Stomach (tissue), 9 donors: ENCODE measurements around the gene MYL7. TPM values are rescaled to one million over a fixed set of nuclear protein-coding genes. Genes with fewer than 3 reads are reported as not detected.
A peak's percentile ranks its signal among the peaks of the same experiment; 100 is the strongest.
"Not testable (repeated sequence)": the region's sequence is repeated elsewhere in the genome, so short reads cannot be mapped to it uniquely, and the experiment has no call there.

Source experiments
- DNase-seq, 2 donors: peaks; one replicate each; pipeline versions ENCODE4 v3.0.0 to v3.0.0-alpha.2; 2013 to 2019
- H3K27ac ChIP-seq, 5 donors: fragments of 200-600 bp in 4 of 5; sonication (generic) in 4 of 5; one replicate each; pipeline ENCODE4 v1.5.1; 2013 to 2019; ENCODE audit warnings: mild to moderate bottlenecking in 1 of 5, moderate library complexity in 1 of 5
- H3K27me3 ChIP-seq, 3 donors: fragments of 200-600 bp; sonication (generic); one replicate each; pipeline ENCODE4 v1.5.1; 2017 to 2019; ENCODE audit warnings: mixed run types in 1 of 3
- H3K36me3 ChIP-seq, 4 donors: fragments of 200-600 bp; sonication (generic); 1 replicate in 3 of 4; 2 replicates in 1 of 4; pipeline ENCODE4 v1.5.1; 2016 to 2019
- H3K4me1 ChIP-seq, 4 donors: fragments of 200-600 bp; sonication (generic); one replicate each; pipeline ENCODE4 v1.5.1; 2016 to 2019
- H3K4me3 ChIP-seq, 4 donors: fragments of 200-600 bp; sonication (generic) in 3 of 4; one replicate each; pipeline ENCODE4 v1.5.1; 2016 to 2019; ENCODE audit warnings: mild to moderate bottlenecking in 1 of 4
- H3K9me3 ChIP-seq, 4 donors: fragments of 200-600 bp; sonication (generic); one replicate each; pipeline ENCODE4 v1.5.1; 2016 to 2019
- EP300 ChIP-seq: sonication (generic); formaldehyde crosslinking; IDR thresholded peaks from one replicate; pipeline ENCODE4 v1.6.1; 2017; ENCODE audit warnings: antibody characterized with exemption
- POLR2A ChIP-seq, 4 donors: fragments of 450-650 bp; IDR thresholded peaks; one replicate each; pipeline ENCODE4 v1.6.1; 2016; ENCODE audit warnings: antibody characterized with exemption in 4 of 4, control low read depth in 2 of 4, mild to moderate bottlenecking in 1 of 4, moderate library complexity in 1 of 4
- POLR2AphosphoS5 ChIP-seq, 3 donors: sonication (generic); formaldehyde crosslinking; IDR thresholded peaks; one replicate each; pipeline ENCODE4 v1.6.1; 2016; ENCODE audit warnings: antibody characterized with exemption in 3 of 3
- whole genome bisulfite sequencing, 5 donors: extraction: QIAGEN DNeasy Blood & Tissue Kit in 3 of 5; methylation state at CpG; one replicate each; pipeline versions ENCODE4 v1.1.5 to v1.1.7; 2013 to 2018; 5-methylcytosine and 5-hydroxymethylcytosine counted together
- intact Hi-C: fragments of 100-400 bp; cut with DNase I; formaldehyde crosslinking; loops from one replicate; pipeline ENCODE4 v1.15.1; 2023; ENCODE audit warnings: low total_unique reads
- polyA plus RNA-seq, 3 donors: library from polyadenylated mRNA; stranded (reverse); fragments of 200-250 nt; gene quantifications; one replicate each; pipeline ENCODE4 v1.2.3, GENCODE V29; 2013
- total RNA-seq, 5 donors: library from RNA; depleted of rRNA; stranded (reverse); fragments of >200 nt; gene quantifications; one replicate each; pipeline versions ENCODE4 v1.1.0 to v1.2.3, GENCODE V29; 2014 to 2016
- TF ChIP-seq, protein P1 (sequence below), 7 experiments: fragments of 450-650 bp in 4 of 7; fragments of 200-600 bp in 3 of 7; sonication (generic) in 3 of 7; IDR thresholded peaks; one replicate each; pipeline ENCODE4 v1.5.1; 2016 to 2019; ENCODE audit warnings: antibody characterized with exemption in 7 of 7, control low read depth in 2 of 7, mild to moderate bottlenecking in 1 of 7
- donor health status: healthy with polysubstance abuse.
- donor health status: Bipolar disorder and iron deficiency.
- donor health status: healthy.

The MYL7 gene
- total and polyA plus RNA-seq, 8 donors, result 2.2 TPM; not detected in 7

- Histone ChIP-seq H3K4me1 (no peaks in the 10 kb centered on the region), H3K27me3 (peaks cover 0 to 13% (median 7%) of the 10 kb centered on the region in 3 donors), H3K9me3 (no peaks in the 10 kb centered on the region), H3K36me3 (no peaks in the 10 kb centered on the region), H3K27ac (no peak overlapping the region), H3K4me3 (no peak overlapping the region)
- WGBS, 5 donors, result 33 to 50% (median 46%) methylated on average over 3 of the region's 3 CpGs
- no peak for DNase-seq
- intact Hi-C loops, result no loop called here
- TF ChIP-seq EP300 (no peak), POLR2A (IDR thresholded peaks at IDR 0.05) (no peak), POLR2AphosphoS5 (IDR thresholded peaks at IDR 0.05) (no peak)
- TF ChIP-seq, protein P1, sequence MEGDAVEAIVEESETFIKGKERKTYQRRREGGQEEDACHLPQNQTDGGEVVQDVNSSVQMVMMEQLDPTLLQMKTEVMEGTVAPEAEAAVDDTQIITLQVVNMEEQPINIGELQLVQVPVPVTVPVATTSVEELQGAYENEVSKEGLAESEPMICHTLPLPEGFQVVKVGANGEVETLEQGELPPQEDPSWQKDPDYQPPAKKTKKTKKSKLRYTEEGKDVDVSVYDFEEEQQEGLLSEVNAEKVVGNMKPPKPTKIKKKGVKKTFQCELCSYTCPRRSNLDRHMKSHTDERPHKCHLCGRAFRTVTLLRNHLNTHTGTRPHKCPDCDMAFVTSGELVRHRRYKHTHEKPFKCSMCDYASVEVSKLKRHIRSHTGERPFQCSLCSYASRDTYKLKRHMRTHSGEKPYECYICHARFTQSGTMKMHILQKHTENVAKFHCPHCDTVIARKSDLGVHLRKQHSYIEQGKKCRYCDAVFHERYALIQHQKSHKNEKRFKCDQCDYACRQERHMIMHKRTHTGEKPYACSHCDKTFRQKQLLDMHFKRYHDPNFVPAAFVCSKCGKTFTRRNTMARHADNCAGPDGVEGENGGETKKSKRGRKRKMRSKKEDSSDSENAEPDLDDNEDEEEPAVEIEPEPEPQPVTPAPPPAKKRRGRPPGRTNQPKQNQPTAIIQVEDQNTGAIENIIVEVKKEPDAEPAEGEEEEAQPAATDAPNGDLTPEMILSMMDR (IDR thresholded peaks at IDR 0.05), result no peak
These were observed 33.0 kb upstream of the MYL7 start for GRCh38 chr7:44173911-44174693.

GRCh38 chr7:44172803-44173424 is 31.8 kb upstream of the MYL7 start:
- H3K9me3 ChIP-seq, result no peaks in the 10 kb centered on the region
- H3K36me3 ChIP-seq, result no peaks in the 10 kb centered on the region
- H3K27me3 ChIP-seq, result peaks cover 0 to 13% (median 7%) of the 10 kb centered on the region in 3 donors
- TF ChIP-seq POLR2A (IDR thresholded peaks at IDR 0.05), result no peak
- no peak for TF ChIP-seq EP300
- TF ChIP-seq, protein P1 (IDR thresholded peaks at IDR 0.05), result no peak
- TF ChIP-seq POLR2AphosphoS5 (IDR thresholded peaks at IDR 0.05), result no peak
- intact Hi-C loops, result no loop called here
- WGBS, 5 donors, result 79 to 88% (median 80%) methylated on average over 6 of the region's 6 CpGs
- no peaks in the 10 kb centered on the region for H3K4me1 ChIP-seq
- H3K27ac ChIP-seq, result no peak overlapping the region
- DNase-seq, result peak in 1 of 2 donors; percentile 55
- H3K4me3 ChIP-seq, result no peak overlapping the region

GRCh38 chr7:44172352-44172751 is 31.2 kb upstream of the MYL7 start:
- no peaks in the 10 kb centered on the region for H3K4me1 ChIP-seq
- H3K27me3 ChIP-seq, result peaks cover 0 to 13% (median 3%) of the 10 kb centered on the region in 3 donors
- no peak for DNase-seq
- H3K36me3 ChIP-seq, result no peaks in the 10 kb centered on the region
- H3K4me3 ChIP-seq, result no peak overlapping the region
- no peak overlapping the region for H3K27ac ChIP-seq
- intact Hi-C loops, result no loop called here
- TF ChIP-seq POLR2A (IDR thresholded peaks at IDR 0.05) (no peak), EP300 (no peak), POLR2AphosphoS5 (IDR thresholded peaks at IDR 0.05) (no peak)
- TF ChIP-seq, protein P1 (IDR thresholded peaks at IDR 0.05), result no peak
- no peaks in the 10 kb centered on the region for H3K9me3 ChIP-seq

- H3K4me3 ChIP-seq, H3K36me3 ChIP-seq, DNase-seq, intact Hi-C loops, H3K27ac ChIP-seq, H3K9me3 ChIP-seq, H3K4me1 ChIP-seq: not testable (repeated sequence)
- WGBS, 5 donors, result 87 to 95% (median 94%) methylated on average over 9 of the region's 9 CpGs
- H3K27me3 ChIP-seq, result peaks cover 0 to 13% (median 3%) of the 10 kb centered on the region in 3 donors
These were observed 30.8 kb upstream of the MYL7 start for GRCh38 chr7:44171901-44172300.

DNA sequence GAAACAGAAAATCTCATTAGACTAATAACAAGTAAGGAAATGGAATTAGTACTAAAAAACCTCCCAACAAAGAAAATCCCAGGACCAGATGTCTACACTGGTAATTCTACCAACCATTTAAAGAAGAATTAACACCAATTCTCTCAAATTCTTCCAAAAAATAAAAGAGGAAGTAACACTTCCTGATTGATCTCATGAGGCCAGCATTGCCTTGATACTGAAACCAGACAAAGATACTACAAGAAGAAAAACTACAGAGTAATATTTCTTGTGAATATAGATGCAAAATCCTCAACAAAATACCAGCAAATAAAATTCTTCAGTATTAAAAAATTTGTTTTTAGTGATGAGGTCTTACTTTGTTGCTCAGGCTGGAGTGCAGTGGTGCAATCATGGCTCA is 26.8 kb upstream of the MYL7 start:
- Histone ChIP-seq H3K27ac (no peak overlapping the region), H3K27me3 (peaks cover 0 to 3% (median 0%) of the 10 kb centered on the region in 3 donors), H3K9me3 (no peaks in the 10 kb centered on the region), H3K4me3 (no peak overlapping the region), H3K4me1 (no peaks in the 10 kb centered on the region), H3K36me3 (no peaks in the 10 kb centered on the region)
- intact Hi-C loops, result no loop called here
- DNase-seq, result no peak
- no peak for TF ChIP-seq EP300
- no peak for TF ChIP-seq POLR2A (IDR thresholded peaks at IDR 0.05)
- TF ChIP-seq, protein P1 (IDR thresholded peaks at IDR 0.05), result no peak
